RWPE2 (cell line): ENCODE data around the gene JTB.
A peak's percentile ranks its signal among the peaks of the same experiment; 100 is the strongest.

Experiments
- ATAC-seq: fragments of 200-7000 bp; cut with Tn5 transposase; 3 replicates; pipeline ENCODE4 v1.9.1; 2021; ENCODE audit warnings: low read depth
- DNase-seq: peaks from one replicate; pipeline ENCODE4 v3.0.0-alpha.2; 2020; ENCODE audit warnings: low spot score
- H3K27ac ChIP-seq: fragments of 450-650 bp; 2 replicates; pipeline ENCODE4 v1.5.1; 2017; ENCODE audit warnings: mild to moderate bottlenecking; ENCODE audit not compliant: poor library complexity, severe bottlenecking
- H3K27me3 ChIP-seq: fragments of 250-450 bp; sonication (Bioruptor Pico); 2 replicates; pipeline ENCODE4 v1.5.1; 2021; ENCODE audit warnings: mild to moderate bottlenecking, moderate library complexity; ENCODE audit not compliant: insufficient read depth, poor library complexity, severe bottlenecking
- H3K36me3 ChIP-seq: fragments of 250-450 bp; sonication (Bioruptor Pico); 2 replicates; pipeline ENCODE4 v1.5.1; 2020; ENCODE audit warnings: low read depth, mild to moderate bottlenecking, moderate library complexity
- H3K4me1 ChIP-seq: fragments of 250-450 bp; sonication (Bioruptor Pico); 2 replicates; pipeline ENCODE4 v1.5.1; 2021; ENCODE audit warnings: mild to moderate bottlenecking, moderate library complexity; ENCODE audit not compliant: insufficient read depth, poor library complexity, severe bottlenecking
- H3K4me3 ChIP-seq: fragments of 250-450 bp; sonication (Bioruptor Pico); 2 replicates; pipeline ENCODE4 v1.5.1; 2021; ENCODE audit warnings: mild to moderate bottlenecking, moderate library complexity; ENCODE audit not compliant: severe bottlenecking
- H3K9me3 ChIP-seq: fragments of 250-450 bp; sonication (Bioruptor Pico); 2 replicates; pipeline ENCODE4 v1.5.1; 2021; ENCODE audit warnings: mild to moderate bottlenecking, moderate library complexity; ENCODE audit not compliant: severe bottlenecking
- CTCF ChIP-seq: fragments of 450-650 bp; IDR thresholded peaks from one replicate; pipeline ENCODE4 v1.5.1; 2017; ENCODE audit warnings: mild to moderate bottlenecking, moderate library complexity; ENCODE audit not compliant: poor library complexity, severe bottlenecking

Gene JTB

GRCh38 chr1:153956997-153957715 is 20.3 kb downstream of the JTB start:
- Histone ChIP-seq H3K9me3 (no peaks in the 10 kb centered on the region), H3K4me3 (peak overlapping the region; percentile 79), H3K27ac (peak overlapping the region; percentile 66), H3K36me3 (peaks cover 35% of the 10 kb centered on the region), H3K4me1 (peaks cover 3% of the 10 kb centered on the region), H3K27me3 (no peaks in the 10 kb centered on the region)
- ATAC-seq (no peak), DNase-seq (no peak)
- TF ChIP-seq CTCF, result no peak

GRCh38 chr1:153954826-153955225 is 22.6 kb downstream of the JTB start:
- no peaks in the 10 kb centered on the region for H3K27me3 ChIP-seq
- peaks cover 37% of the 10 kb centered on the region for H3K36me3 ChIP-seq
- H3K4me3 ChIP-seq, result no peak overlapping the region
- DNase-seq, result no peak
- no peak for TF ChIP-seq CTCF
- H3K9me3 ChIP-seq, result no peaks in the 10 kb centered on the region
- no peak overlapping the region for H3K27ac ChIP-seq
- ATAC-seq, result no peak
- H3K4me1 ChIP-seq, result peaks cover 3% of the 10 kb centered on the region

- H3K4me1 ChIP-seq, result peaks cover 3% of the 10 kb centered on the region
Observed at GRCh38 chr1:153953859-153954365, 23.6 kb downstream of the JTB start.

GRCh38 chr1:153951801-153952200 is 25.7 kb downstream of the JTB start:
- H3K9me3 ChIP-seq, result no peaks in the 10 kb centered on the region
- peaks cover 1% of the 10 kb centered on the region for H3K4me1 ChIP-seq
- no peak overlapping the region for H3K27ac ChIP-seq
- H3K4me3 ChIP-seq, result no peak overlapping the region
- no peaks in the 10 kb centered on the region for H3K27me3 ChIP-seq
- DNase-seq (peak; percentile 65), ATAC-seq (peak; percentile 67; the same call in 1 of the 3 replicates)
- TF ChIP-seq CTCF, result no peak
- peaks cover 46% of the 10 kb centered on the region for H3K36me3 ChIP-seq

More at GRCh38 chr1:153953859-153954365, 23.6 kb downstream of the JTB start:
- no peak for DNase-seq
- H3K36me3 ChIP-seq, result peaks cover 39% of the 10 kb centered on the region
- ATAC-seq, result no peak
- no peak for TF ChIP-seq CTCF
- H3K4me3 ChIP-seq, result no peak overlapping the region
- H3K9me3 ChIP-seq, result no peaks in the 10 kb centered on the region
- H3K27me3 ChIP-seq, result no peaks in the 10 kb centered on the region
- H3K27ac ChIP-seq, result no peak overlapping the region

- Histone ChIP-seq H3K27ac (no peak overlapping the region), H3K9me3 (no peaks in the 10 kb centered on the region), H3K4me1 (no peaks in the 10 kb centered on the region), H3K4me3 (no peak overlapping the region), H3K27me3 (no peaks in the 10 kb centered on the region), H3K36me3 (peaks cover 46% of the 10 kb centered on the region)
- DNase-seq, result no peak
- TF ChIP-seq CTCF, result no peak
- no peak for ATAC-seq
Observed at GRCh38 chr1:153951183-153951582, 26.3 kb downstream of the JTB start.
